OCI-LY7 (cell line): ENCODE data around the gene SLC8A1. TPM values are rescaled to one million over a fixed set of nuclear protein-coding genes. Genes with fewer than 3 reads are reported as not detected.

Source experiments
- BruUV-seq: library from RNA; stranded (reverse); fragments of 400-500 nt; replicated peaks from 2 replicates; lab custom pipeline; 2021; lab: Mats Ljungman, UMichigan
- CTCF ChIA-PET: fragments of 300-600 bp; sonication (Branson Sonifier 250); formaldehyde crosslinking; loops from one replicate; lab custom pipeline; 2022; ENCODE audit warnings: antibody characterized with exemption; ENCODE audit not compliant: unreplicated experiment; lab: Charles Lee
- POLR2A ChIA-PET: fragments of 300-600 bp; sonication (Branson Sonifier 250); formaldehyde crosslinking; loops from one replicate; lab custom pipeline; 2022; ENCODE audit warnings: antibody characterized with exemption; lab: Charles Lee
- DNase-seq: peaks from one replicate; pipeline ENCODE4 v3.0.0-alpha.2; 2015; ENCODE audit warnings: low spot score
- H2AFZ ChIP-seq: fragments of 200-600 bp; sonication (generic), shearing (Covaris generic); 2 replicates; pipeline ENCODE4 v1.6.1; 2014; ENCODE audit warnings: mild to moderate bottlenecking, antibody characterized with exemption, low read length, moderate library complexity
- H3K27ac ChIP-seq: fragments of 200-600 bp; sonication (generic); 2 replicates; pipeline ENCODE4 v1.5.1; 2014; ENCODE audit warnings: mixed run types, low read depth, mild to moderate bottlenecking, moderate library complexity, low read length, inconsistent platforms; ENCODE audit not compliant: poor library complexity, severe bottlenecking
- H3K36me3 ChIP-seq: fragments of 200-600 bp; sonication (generic); 2 replicates; pipeline ENCODE4 v1.6.1; 2014; ENCODE audit warnings: mild to moderate bottlenecking, antibody characterized with exemption, low read length, moderate library complexity, mixed read lengths; ENCODE audit not compliant: insufficient read depth
- H3K4me1 ChIP-seq: fragments of 200-600 bp; sonication (generic); 2 replicates; pipeline ENCODE4 v1.5.1; 2014; ENCODE audit warnings: mild to moderate bottlenecking, low read length; ENCODE audit not compliant: insufficient read depth, poor library complexity, severe bottlenecking
- H3K4me2 ChIP-seq: fragments of 200-600 bp; sonication (generic); 2 replicates; pipeline ENCODE4 v1.6.1; 2014; ENCODE audit warnings: mild to moderate bottlenecking, low read length
- H3K4me3 ChIP-seq: fragments of 200-600 bp; sonication (generic); 2 replicates; pipeline ENCODE4 v1.5.1; 2014; ENCODE audit warnings: mild to moderate bottlenecking, low read depth, low read length; ENCODE audit not compliant: poor library complexity, severe bottlenecking
- H3K79me2 ChIP-seq: fragments of 200-600 bp; sonication (generic); 2 replicates; pipeline ENCODE4 v1.6.1; 2016; ENCODE audit warnings: low read depth, mild to moderate bottlenecking, low read length, moderate library complexity, mixed read lengths; ENCODE audit not compliant: insufficient read depth
- H3K9me2 ChIP-seq: fragments of 200-600 bp; sonication (generic); 2 replicates; pipeline ENCODE4 v1.6.1; 2016; ENCODE audit warnings: mild to moderate bottlenecking, low read length, mixed read lengths; ENCODE audit not compliant: insufficient read depth
- H3K9me3 ChIP-seq: fragments of 200-600 bp; sonication (generic); 2 replicates; pipeline ENCODE4 v1.6.1; 2014; ENCODE audit warnings: mild to moderate bottlenecking, mixed run types, low read length, mixed read lengths
- H4K20me1 ChIP-seq: fragments of 200-600 bp; sonication (generic); 2 replicates; pipeline ENCODE4 v1.6.1; 2014; ENCODE audit warnings: mild to moderate bottlenecking, antibody characterized with exemption, low read length, moderate library complexity, mixed read lengths; ENCODE audit not compliant: insufficient read depth
- EZH2phosphoT487 ChIP-seq: fragments of 200-600 bp; sonication (generic); IDR thresholded peaks from 2 replicates; pipeline ENCODE4 v1.6.1; 2018; ENCODE audit warnings: low read depth, borderline replicate concordance, mild to moderate bottlenecking, mixed run types, antibody characterized with exemption, low read length, moderate library complexity, mixed read lengths
- intact Hi-C: fragments of 100-400 bp; cut with micrococcal nuclease; formaldehyde crosslinking; loops from one replicate; pipeline ENCODE4 v1.10.0; 2022; ENCODE audit not compliant: unreplicated experiment
- total RNA-seq, 2 experiments: library from RNA; depleted of rRNA in 1 of 2; stranded (reverse); fragments of >200 nt in 1 of 2; shearing (Covaris generic) in 1 of 2; gene quantifications; 2 replicates each; pipeline ENCODE4 v1.2.3, GENCODE V29; 2014 to 2022
- TF ChIP-seq, protein P1 (sequence below): fragments of 200-600 bp; sonication (generic); conservative IDR thresholded peaks from 2 replicates; pipeline ENCODE4 v1.5.1; 2014; ENCODE audit warnings: mild to moderate bottlenecking, antibody characterized with exemption, low read length, moderate library complexity, mixed read lengths

The SLC8A1 gene
- total RNA-seq, 2 experiments from 2014 or later, result 3.6 to 7.3 TPM

DNA sequence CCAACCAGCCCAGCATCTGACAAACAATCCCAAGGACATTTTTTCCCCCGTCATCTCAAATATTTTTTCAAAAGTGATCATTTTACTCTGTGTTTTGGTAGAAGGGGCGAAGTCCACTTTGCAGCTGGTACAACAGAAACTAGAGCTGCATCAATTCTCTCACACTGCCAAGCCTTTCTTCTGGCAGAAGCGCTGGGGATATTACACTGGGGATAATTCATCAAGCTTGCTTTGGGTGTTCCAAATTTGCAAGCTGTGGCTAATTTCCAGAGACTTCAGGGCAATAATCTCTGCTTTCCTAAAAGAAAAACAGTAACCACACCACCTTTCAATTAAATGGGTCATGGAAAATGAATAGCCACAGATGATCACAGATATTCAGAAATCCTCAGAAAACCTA lies 238.3 kb downstream of the SLC8A1 start:
- no peak for DNase-seq
- no peak overlapping the region for H3K4me2 ChIP-seq
- ChIA-PET CTCF (no interaction called here), POLR2A (interaction anchor here (0.9 to 1.3 kb wide), 3 partner anchors 11 to 113 kb away, joined by 3 to 4 read pairs (median 3); no protein-coding TSS in a partner anchor)
- no peaks in the 10 kb centered on the region for H4K20me1 ChIP-seq
- no peak for TF ChIP-seq EZH2phosphoT487
- TF ChIP-seq, protein P1, sequence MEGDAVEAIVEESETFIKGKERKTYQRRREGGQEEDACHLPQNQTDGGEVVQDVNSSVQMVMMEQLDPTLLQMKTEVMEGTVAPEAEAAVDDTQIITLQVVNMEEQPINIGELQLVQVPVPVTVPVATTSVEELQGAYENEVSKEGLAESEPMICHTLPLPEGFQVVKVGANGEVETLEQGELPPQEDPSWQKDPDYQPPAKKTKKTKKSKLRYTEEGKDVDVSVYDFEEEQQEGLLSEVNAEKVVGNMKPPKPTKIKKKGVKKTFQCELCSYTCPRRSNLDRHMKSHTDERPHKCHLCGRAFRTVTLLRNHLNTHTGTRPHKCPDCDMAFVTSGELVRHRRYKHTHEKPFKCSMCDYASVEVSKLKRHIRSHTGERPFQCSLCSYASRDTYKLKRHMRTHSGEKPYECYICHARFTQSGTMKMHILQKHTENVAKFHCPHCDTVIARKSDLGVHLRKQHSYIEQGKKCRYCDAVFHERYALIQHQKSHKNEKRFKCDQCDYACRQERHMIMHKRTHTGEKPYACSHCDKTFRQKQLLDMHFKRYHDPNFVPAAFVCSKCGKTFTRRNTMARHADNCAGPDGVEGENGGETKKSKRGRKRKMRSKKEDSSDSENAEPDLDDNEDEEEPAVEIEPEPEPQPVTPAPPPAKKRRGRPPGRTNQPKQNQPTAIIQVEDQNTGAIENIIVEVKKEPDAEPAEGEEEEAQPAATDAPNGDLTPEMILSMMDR, result no peak
- H3K36me3 ChIP-seq, result no peaks in the 10 kb centered on the region
- H3K9me2 ChIP-seq, result no peaks in the 10 kb centered on the region
- no TSS peak for BruUV-seq
- no peak overlapping the region for H2AFZ ChIP-seq
- intact Hi-C loops, result loop anchor here (10.0 kb wide), 1 partner anchor 341 kb away; no protein-coding TSS in a partner anchor
- no peaks in the 10 kb centered on the region for H3K79me2 ChIP-seq
- H3K4me3 ChIP-seq, result no peak overlapping the region
- no peaks in the 10 kb centered on the region for H3K9me3 ChIP-seq
- H3K4me1 ChIP-seq, result peaks cover 10% of the 10 kb centered on the region
- no peak overlapping the region for H3K27ac ChIP-seq

DNA sequence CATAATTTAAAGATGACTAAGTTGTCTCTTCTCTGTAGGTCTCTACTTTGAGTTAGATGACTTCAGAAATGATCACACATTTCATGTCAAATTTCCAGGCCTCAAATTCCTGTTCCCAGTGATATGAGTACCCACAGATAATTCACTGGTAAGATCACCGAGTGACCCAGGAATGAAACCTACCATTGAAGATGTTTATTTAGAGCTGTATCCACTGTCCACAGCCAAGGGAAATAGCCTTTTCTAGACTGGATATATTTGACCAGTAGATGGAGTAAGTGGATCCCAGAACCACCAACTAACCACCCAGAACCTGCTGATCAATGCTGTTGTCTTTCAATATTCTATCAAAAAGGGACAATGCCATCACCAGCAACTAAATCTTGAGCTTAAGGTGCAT lies 238.8 kb downstream of the SLC8A1 start:
- Histone ChIP-seq H3K9me2 (no peaks in the 10 kb centered on the region), H3K4me3 (no peak overlapping the region), H2AFZ (no peak overlapping the region), H3K4me2 (no peak overlapping the region), H3K27ac (no peak overlapping the region), H3K4me1 (peaks cover 9% of the 10 kb centered on the region), H3K79me2 (no peaks in the 10 kb centered on the region), H4K20me1 (no peaks in the 10 kb centered on the region), H3K9me3 (no peaks in the 10 kb centered on the region), H3K36me3 (no peaks in the 10 kb centered on the region)
- intact Hi-C loops, result loop anchor here (10.0 kb wide), 1 partner anchor 342 kb away; no protein-coding TSS in a partner anchor
- no peak for TF ChIP-seq EZH2phosphoT487
- TF ChIP-seq, protein P1, result peak; percentile 72
- no peak for DNase-seq
- no TSS peak for BruUV-seq
- POLR2A ChIA-PET, result interaction anchor here (0.5 to 1.3 kb wide), 6 partner anchors 11 to 528 kb away, joined by 3 to 7 read pairs (median 4); no protein-coding TSS in a partner anchor
- CTCF ChIA-PET, result interaction anchor here (0.6 kb wide), 1 partner anchor 337 kb away, joined by 3 read pairs; no protein-coding TSS in a partner anchor

DNA sequence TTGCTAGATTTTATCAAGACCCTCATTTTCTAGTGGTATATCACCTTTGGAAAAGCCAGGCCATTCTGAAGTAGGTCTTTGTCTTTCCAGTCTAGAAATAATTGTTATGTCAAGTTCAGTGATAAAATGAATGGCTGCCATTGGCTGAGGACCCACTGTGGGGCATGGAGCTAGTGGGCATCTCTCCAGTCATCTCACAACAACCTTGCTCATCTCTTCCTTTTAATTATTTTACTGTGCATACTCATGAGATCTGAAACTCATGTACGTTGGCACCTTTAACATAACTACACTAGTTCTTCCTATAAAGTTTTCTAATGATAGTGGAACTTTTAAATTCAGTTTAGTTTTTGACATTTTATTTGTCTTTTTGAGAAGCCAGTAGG lies 240.9 kb downstream of the SLC8A1 start:
- H3K9me3 ChIP-seq, result no peaks in the 10 kb centered on the region
- intact Hi-C loops, result loop anchor here (10.0 kb wide), 1 partner anchor 344 kb away; no protein-coding TSS in a partner anchor
- H3K79me2 ChIP-seq, result no peaks in the 10 kb centered on the region
- TF ChIP-seq, protein P1, result no peak
- no peak for TF ChIP-seq EZH2phosphoT487
- no peak overlapping the region for H3K4me2 ChIP-seq
- no peak overlapping the region for H2AFZ ChIP-seq
- no peak overlapping the region for H3K27ac ChIP-seq
- no peaks in the 10 kb centered on the region for H4K20me1 ChIP-seq
- no peak overlapping the region for H3K4me3 ChIP-seq
- no peaks in the 10 kb centered on the region for H3K9me2 ChIP-seq
- H3K4me1 ChIP-seq, result peaks cover 8% of the 10 kb centered on the region
- H3K36me3 ChIP-seq, result no peaks in the 10 kb centered on the region
- CTCF ChIA-PET, result no interaction called here
- no TSS peak for BruUV-seq
- DNase-seq, result no peak
- POLR2A ChIA-PET, result interaction anchor here (0.7 to 0.8 kb wide), 2 partner anchors 18 to 46 kb away, joined by 3 read pairs; no protein-coding TSS in a partner anchor
